ENCODE data around the gene TMEM187.
"Not testable (repeated sequence)": the region's sequence is repeated elsewhere in the genome, so short reads cannot be mapped to it uniquely, and the experiment has no call there.

The TMEM187 gene

GRCh38 chrX:153970357-153971123 lies 2.0 kb upstream of the TMEM187 start:
- Histone ChIP-seq H3K9me3 (ENCODE audit: control insufficient read depth in 1 of 2, low read length in 2 of 2) (no peaks in the 10 kb centered on the region), H3K27ac (ENCODE audit: low read depth, low read length) (peak overlapping the region; percentile 97), H3K36me3 (ENCODE audit: control insufficient read depth in 1 of 2, insufficient read depth in 2 of 2, low read length in 2 of 2) (no peaks in the 10 kb centered on the region), H3K4me3 (ENCODE audit: low read depth in 1 of 2, low read length in 2 of 2) (peak overlapping the region; percentile 86 to 88), H3K4me1 (ENCODE audit: control insufficient read depth in 1 of 2, insufficient read depth in 2 of 2, low read length in 2 of 2) (peaks cover 41 to 52% of the 10 kb centered on the region in 2 donors), H3K27me3 (ENCODE audit: control insufficient read depth in 1 of 2, insufficient read depth in 2 of 2, low read length in 2 of 2) (no peaks in the 10 kb centered on the region), H3K9ac (ENCODE audit: low read depth in 1 of 2, low read length in 2 of 2) (peak overlapping the region; percentile 68 to 98)

GRCh38 chrX:153971124-153971449 lies 1.5 kb upstream of the TMEM187 start:
- Histone ChIP-seq H3K4me1 (ENCODE audit: control insufficient read depth in 1 of 2, insufficient read depth in 2 of 2, low read length in 2 of 2) (peaks cover 41 to 51% of the 10 kb centered on the region in 2 donors), H3K4me3 (ENCODE audit: low read depth in 1 of 2, low read length in 2 of 2) (peak overlapping the region; percentile 86 to 88), H3K9me3 (ENCODE audit: control insufficient read depth in 1 of 2, low read length in 2 of 2) (no peaks in the 10 kb centered on the region)

GRCh38 chrX:153971450-153972367 lies 845 bp upstream of the TMEM187 start, which contains the start of gene HCFC1:
TSS of gene HCFC1 (minus strand) at chrX:153971818. CDS start at chrX:153970840, 978 bp downstream.
- Histone ChIP-seq H3K27ac (ENCODE audit: low read depth, low read length) (peak within 1 kb of the TSS; percentile 97), H3K9ac (ENCODE audit: low read depth in 1 of 2, low read length in 2 of 2) (peak within 1 kb of the TSS; percentile 83 to 98), H3K4me3 (ENCODE audit: low read depth in 1 of 2, low read length in 2 of 2) (peak within 1 kb of the TSS; percentile 86 to 88), H3K4me1 (ENCODE audit: control insufficient read depth in 1 of 2, insufficient read depth in 2 of 2, low read length in 2 of 2) (peaks cover 35 to 47% of the 10 kb centered on the region in 2 donors), H3K9me3 (ENCODE audit: control insufficient read depth in 1 of 2, low read length in 2 of 2) (no peaks in the 10 kb centered on the region), H3K27me3 (ENCODE audit: control insufficient read depth in 1 of 2, insufficient read depth in 2 of 2, low read length in 2 of 2) (no peaks in the 10 kb centered on the region), H3K36me3 (ENCODE audit: control insufficient read depth in 1 of 2, insufficient read depth in 2 of 2, low read length in 2 of 2) (no peaks in the 10 kb centered on the region)

More at GRCh38 chrX:153971124-153971449, 1.5 kb upstream of the TMEM187 start:
- Histone ChIP-seq H3K27me3 (ENCODE audit: control insufficient read depth in 1 of 2, insufficient read depth in 2 of 2, low read length in 2 of 2) (no peaks in the 10 kb centered on the region), H3K27ac (ENCODE audit: low read depth, low read length) (peak overlapping the region; percentile 97), H3K36me3 (ENCODE audit: control insufficient read depth in 1 of 2, insufficient read depth in 2 of 2, low read length in 2 of 2) (no peaks in the 10 kb centered on the region), H3K9ac (ENCODE audit: low read depth in 1 of 2, low read length in 2 of 2) (peak overlapping the region; percentile 83 to 98)

- H3K27ac ChIP-seq (ENCODE audit: low read depth, low read length) = peak overlapping the region; percentile 97
- H3K4me1 ChIP-seq (ENCODE audit: control insufficient read depth in 1 of 2, insufficient read depth in 2 of 2, low read length in 2 of 2) = peaks cover 18 to 31% of the 10 kb centered on the region in 2 donors
- no peaks in the 10 kb centered on the region for H3K9me3 ChIP-seq (ENCODE audit: control insufficient read depth in 1 of 2, low read length in 2 of 2)
- H3K4me3 ChIP-seq (ENCODE audit: low read depth in 1 of 2, low read length in 2 of 2) = peak overlapping the region; percentile 66 to 75
- H3K27me3 ChIP-seq (ENCODE audit: control insufficient read depth in 1 of 2, insufficient read depth in 2 of 2, low read length in 2 of 2) = no peaks in the 10 kb centered on the region
- H3K9ac ChIP-seq (ENCODE audit: low read depth in 1 of 2, low read length in 2 of 2) = peak overlapping the region; percentile 76 to 86
- no peaks in the 10 kb centered on the region for H3K36me3 ChIP-seq (ENCODE audit: control insufficient read depth in 1 of 2, insufficient read depth in 2 of 2, low read length in 2 of 2)
These were observed 811 bp downstream of the TMEM187 start for GRCh38 chrX:153973127-153974002.

- Histone ChIP-seq H3K9me3 (ENCODE audit: control insufficient read depth in 1 of 2, low read length in 2 of 2) (no peaks in the 10 kb centered on the region), H3K4me1 (ENCODE audit: control insufficient read depth in 1 of 2, insufficient read depth in 2 of 2, low read length in 2 of 2) (peaks cover 17 to 23% of the 10 kb centered on the region in 2 donors), H3K27ac (ENCODE audit: low read depth, low read length) (peak overlapping the region; percentile 97), H3K4me3 (ENCODE audit: low read depth in 1 of 2, low read length in 2 of 2) (peak overlapping the region in 1 of 2 donors; percentile 75), H3K36me3 (ENCODE audit: control insufficient read depth in 1 of 2, insufficient read depth in 2 of 2, low read length in 2 of 2) (no peaks in the 10 kb centered on the region), H3K27me3 (ENCODE audit: control insufficient read depth in 1 of 2, insufficient read depth in 2 of 2, low read length in 2 of 2) (no peaks in the 10 kb centered on the region), H3K9ac (ENCODE audit: low read depth in 1 of 2, low read length in 2 of 2) (peak overlapping the region; percentile 76 to 86)
These were observed 1.6 kb downstream of the TMEM187 start for GRCh38 chrX:153974003-153974725.

- Histone ChIP-seq H3K27ac (ENCODE audit: low read depth, low read length) (no peak overlapping the region), H3K4me3 (ENCODE audit: low read depth in 1 of 2, low read length in 2 of 2) (peak overlapping the region in 1 of 2 donors; percentile 75), H3K36me3 (ENCODE audit: control insufficient read depth in 1 of 2, insufficient read depth in 2 of 2, low read length in 2 of 2) (no peaks in the 10 kb centered on the region), H3K27me3 (ENCODE audit: control insufficient read depth in 1 of 2, insufficient read depth in 2 of 2, low read length in 2 of 2) (no peaks in the 10 kb centered on the region), H3K9ac (ENCODE audit: low read depth in 1 of 2, low read length in 2 of 2) (peak overlapping the region; percentile 76 to 86), H3K9me3 (ENCODE audit: control insufficient read depth in 1 of 2, low read length in 2 of 2) (no peaks in the 10 kb centered on the region), H3K4me1 (ENCODE audit: control insufficient read depth in 1 of 2, insufficient read depth in 2 of 2, low read length in 2 of 2) (peaks cover 17 to 18% of the 10 kb centered on the region in 2 donors)
These were observed 2.3 kb downstream of the TMEM187 start for GRCh38 chrX:153974726-153975286.

- peaks cover 18 to 34% of the 10 kb centered on the region in 2 donors for H3K4me1 ChIP-seq (ENCODE audit: control insufficient read depth in 1 of 2, insufficient read depth in 2 of 2, low read length in 2 of 2)
- not testable (repeated sequence) for H3K9me3 ChIP-seq (ENCODE audit: control insufficient read depth in 1 of 2, low read length in 2 of 2); H3K36me3 ChIP-seq (ENCODE audit: control insufficient read depth in 1 of 2, insufficient read depth in 2 of 2, low read length in 2 of 2); H3K27me3 ChIP-seq (ENCODE audit: control insufficient read depth in 1 of 2, insufficient read depth in 2 of 2, low read length in 2 of 2); H3K27ac ChIP-seq (ENCODE audit: low read depth, low read length); H3K9ac ChIP-seq (ENCODE audit: low read depth in 1 of 2, low read length in 2 of 2); H3K4me3 ChIP-seq (ENCODE audit: low read depth in 1 of 2, low read length in 2 of 2)
These were observed 7.8 kb downstream of the TMEM187 start for GRCh38 chrX:153980394-153980793.

GRCh38 chrX:153981231-153981630 lies 8.7 kb downstream of the TMEM187 start:
- no peaks in the 10 kb centered on the region for H3K9me3 ChIP-seq (ENCODE audit: control insufficient read depth in 1 of 2, low read length in 2 of 2)
- H3K4me1 ChIP-seq (ENCODE audit: control insufficient read depth in 1 of 2, insufficient read depth in 2 of 2, low read length in 2 of 2) = peaks cover 18 to 34% of the 10 kb centered on the region in 2 donors
- no peak overlapping the region for H3K27ac ChIP-seq (ENCODE audit: low read depth, low read length)
- no peaks in the 10 kb centered on the region for H3K27me3 ChIP-seq (ENCODE audit: control insufficient read depth in 1 of 2, insufficient read depth in 2 of 2, low read length in 2 of 2)
- H3K9ac ChIP-seq (ENCODE audit: low read depth in 1 of 2, low read length in 2 of 2) = peak overlapping the region in 1 of 2 donors; percentile 32
- no peaks in the 10 kb centered on the region for H3K36me3 ChIP-seq (ENCODE audit: control insufficient read depth in 1 of 2, insufficient read depth in 2 of 2, low read length in 2 of 2)
- no peak overlapping the region for H3K4me3 ChIP-seq (ENCODE audit: low read depth in 1 of 2, low read length in 2 of 2)

Data from duodenal mucosa (tissue), 2 donors.